Sigmoid colon (tissue), 7 donors: Measurements from ENCODE around the gene TMEM108. TPM values are rescaled to one million over a fixed set of nuclear protein-coding genes. Genes with fewer than 3 reads are reported as not detected.

ENCODE experiments used
- DNase-seq: peaks from one replicate; pipeline ENCODE4 v3.0.0-alpha.2; 2019
- H3K27ac ChIP-seq, 4 donors: fragments of 200-600 bp; sonication (generic); one replicate each; pipeline ENCODE4 v1.5.1; 2016 to 2019; ENCODE audit warnings: mild to moderate bottlenecking in 1 of 4
- H3K27me3 ChIP-seq, 3 donors: fragments of 200-600 bp; sonication (generic); one replicate each; pipeline ENCODE4 v1.5.1; 2019; ENCODE audit warnings: mild to moderate bottlenecking in 1 of 3
- H3K36me3 ChIP-seq, 4 donors: fragments of 200-600 bp; sonication (generic); one replicate each; pipeline ENCODE4 v1.5.1; 2016 to 2019
- H3K4me1 ChIP-seq, 4 donors: fragments of 200-600 bp; sonication (generic); one replicate each; pipeline ENCODE4 v1.5.1; 2017 to 2019
- H3K4me3 ChIP-seq, 4 donors: fragments of 200-600 bp; sonication (generic); one replicate each; pipeline ENCODE4 v1.5.1; 2017 to 2019; ENCODE audit warnings: mild to moderate bottlenecking in 2 of 4, moderate library complexity in 1 of 4
- H3K9me3 ChIP-seq, 4 donors: fragments of 200-600 bp in 3 of 4; sonication (generic) in 3 of 4; one replicate each; pipeline versions ENCODE4 v1.5.1 to v1.6.1; 2013 to 2019
- EP300 ChIP-seq, 4 donors: sonication (generic); formaldehyde crosslinking; IDR thresholded peaks; one replicate each; pipeline ENCODE4 v1.6.1; 2017; ENCODE audit warnings: antibody characterized with exemption in 4 of 4
- POLR2A ChIP-seq, 2 donors: fragments of 450-650 bp; IDR thresholded peaks; one replicate each; pipeline ENCODE4 v1.6.1; 2016; ENCODE audit warnings: antibody characterized with exemption in 2 of 2, mild to moderate bottlenecking in 2 of 2, moderate library complexity in 2 of 2
- POLR2AphosphoS5 ChIP-seq, 4 donors: sonication (generic); formaldehyde crosslinking; IDR thresholded peaks; one replicate each; pipeline ENCODE4 v1.6.1; 2017; ENCODE audit warnings: antibody characterized with exemption in 4 of 4
- WGBS, 2 donors: extraction: QIAGEN DNeasy Blood & Tissue Kit; methylation state at CpG; one replicate each; pipeline ENCODE4 v1.1.7; 2013; 5-methylcytosine and 5-hydroxymethylcytosine counted together
- intact Hi-C: fragments of 100-400 bp; cut with DNase I; formaldehyde crosslinking; loops from one replicate; pipeline ENCODE4 v1.15.1; 2023
- polyA plus RNA-seq, 3 donors: library from polyadenylated mRNA; stranded (reverse); fragments of 200-250 nt; gene quantifications; one replicate each; pipeline ENCODE4 v1.2.3, GENCODE V29; 2013
- total RNA-seq, 4 donors: library from RNA; depleted of rRNA; stranded (reverse); fragments of >200 nt; gene quantifications; one replicate each; pipeline ENCODE4 v1.1.0, GENCODE V29; 2016
- TF ChIP-seq, protein P1 (sequence below), 4 experiments: fragments of 450-650 bp in 3 of 4; fragments of 200-600 bp in 1 of 4; IDR thresholded peaks; one replicate each; pipeline ENCODE4 v1.5.1; 2016 to 2019; ENCODE audit warnings: antibody characterized with exemption in 4 of 4, mild to moderate bottlenecking in 3 of 4, moderate library complexity in 2 of 4
- donor health status: healthy with polysubstance abuse.
- donor health status: Bipolar disorder and iron deficiency.
- donor health status: healthy.

TMEM108 gene
- total and polyA plus RNA-seq, 7 donors = 0.71 to 3.0 (median 0.86) TPM; not detected in 2

DNA sequence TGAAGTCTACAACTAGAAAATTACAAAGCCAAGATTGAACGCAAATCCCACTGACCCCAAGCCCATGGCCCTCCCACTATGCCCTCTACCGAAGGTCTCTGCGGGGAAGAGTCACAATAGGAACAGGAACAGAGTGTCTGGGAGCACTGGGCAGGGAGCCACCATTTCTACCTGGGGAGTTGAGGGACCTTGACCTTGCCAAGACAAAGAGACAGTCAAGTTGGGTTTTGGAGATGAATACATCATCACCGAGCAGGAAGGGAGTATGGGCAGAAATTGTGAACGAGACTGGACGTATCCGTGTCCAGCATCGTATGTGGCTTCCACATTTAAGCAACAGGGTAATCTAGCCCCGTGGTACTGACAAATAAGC is 330.9 kb downstream of the TMEM108 start:
- TF ChIP-seq POLR2AphosphoS5 (IDR thresholded peaks at IDR 0.05) (no peak), POLR2A (IDR thresholded peaks at IDR 0.05) (no peak), EP300 (IDR thresholded peaks at IDR 0.05) (no peak)
- TF ChIP-seq, protein P1, sequence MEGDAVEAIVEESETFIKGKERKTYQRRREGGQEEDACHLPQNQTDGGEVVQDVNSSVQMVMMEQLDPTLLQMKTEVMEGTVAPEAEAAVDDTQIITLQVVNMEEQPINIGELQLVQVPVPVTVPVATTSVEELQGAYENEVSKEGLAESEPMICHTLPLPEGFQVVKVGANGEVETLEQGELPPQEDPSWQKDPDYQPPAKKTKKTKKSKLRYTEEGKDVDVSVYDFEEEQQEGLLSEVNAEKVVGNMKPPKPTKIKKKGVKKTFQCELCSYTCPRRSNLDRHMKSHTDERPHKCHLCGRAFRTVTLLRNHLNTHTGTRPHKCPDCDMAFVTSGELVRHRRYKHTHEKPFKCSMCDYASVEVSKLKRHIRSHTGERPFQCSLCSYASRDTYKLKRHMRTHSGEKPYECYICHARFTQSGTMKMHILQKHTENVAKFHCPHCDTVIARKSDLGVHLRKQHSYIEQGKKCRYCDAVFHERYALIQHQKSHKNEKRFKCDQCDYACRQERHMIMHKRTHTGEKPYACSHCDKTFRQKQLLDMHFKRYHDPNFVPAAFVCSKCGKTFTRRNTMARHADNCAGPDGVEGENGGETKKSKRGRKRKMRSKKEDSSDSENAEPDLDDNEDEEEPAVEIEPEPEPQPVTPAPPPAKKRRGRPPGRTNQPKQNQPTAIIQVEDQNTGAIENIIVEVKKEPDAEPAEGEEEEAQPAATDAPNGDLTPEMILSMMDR (IDR thresholded peaks at IDR 0.05) = no peak
- Histone ChIP-seq H3K27me3 (no peaks in the 10 kb centered on the region), H3K27ac (no peak overlapping the region), H3K36me3 (no peaks in the 10 kb centered on the region), H3K4me1 (no peaks in the 10 kb centered on the region), H3K4me3 (no peak overlapping the region), H3K9me3 (no peaks in the 10 kb centered on the region)
- no peak for DNase-seq
- intact Hi-C loops = no loop called here
- 80 to 87% methylated on average over 9 of the region's 9 CpGs for WGBS, 2 donors

DNA sequence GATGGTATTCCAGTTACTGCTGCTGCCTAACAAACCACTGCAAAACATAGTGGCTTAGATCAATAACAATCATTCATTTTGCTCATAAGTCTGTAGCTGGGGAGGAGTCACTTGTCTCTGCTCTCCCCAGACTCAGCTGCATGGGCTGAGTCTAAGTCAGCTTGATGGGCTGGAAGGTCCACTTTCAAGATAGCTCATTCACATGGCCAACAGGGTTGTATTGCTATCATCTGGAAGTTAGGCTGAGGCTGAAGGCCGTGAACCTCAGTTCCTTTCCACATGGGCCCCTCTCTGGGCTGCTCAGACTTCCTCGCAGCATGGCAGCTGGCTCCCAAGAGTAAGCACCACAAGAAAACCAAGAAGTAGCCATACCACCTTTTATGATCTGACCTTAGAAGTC is 333.0 kb downstream of the TMEM108 start:
- no peaks in the 10 kb centered on the region for H3K4me1 ChIP-seq
- 88 to 93% methylated on average over 2 of the region's 2 CpGs for WGBS, 2 donors
- TF ChIP-seq POLR2A (IDR thresholded peaks at IDR 0.05) (no peak), EP300 (IDR thresholded peaks at IDR 0.05) (no peak), POLR2AphosphoS5 (IDR thresholded peaks at IDR 0.05) (no peak)
- TF ChIP-seq, protein P1 (IDR thresholded peaks at IDR 0.05) = no peak

DNA sequence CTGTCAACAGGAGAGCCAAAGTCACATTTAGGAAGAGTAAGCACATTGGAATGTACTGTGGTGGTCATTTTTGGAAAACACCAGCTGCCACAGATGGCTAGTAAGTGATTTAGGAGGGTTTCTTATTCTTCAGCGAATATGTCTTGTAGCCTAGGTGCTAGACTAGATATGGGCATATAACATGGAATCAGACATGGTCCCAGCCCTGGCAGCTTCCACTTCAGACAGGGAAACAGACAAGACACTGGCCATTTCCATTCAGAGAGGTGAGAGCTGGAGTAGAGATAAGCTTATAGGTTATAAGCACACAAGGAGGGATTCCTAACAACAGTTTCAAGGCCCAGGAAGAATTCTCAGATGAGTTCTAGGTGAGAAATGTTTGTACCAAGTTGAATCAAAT is 333.5 kb downstream of the TMEM108 start:
- TF ChIP-seq, protein P1 (IDR thresholded peaks at IDR 0.05) = no peak
- TF ChIP-seq POLR2A (IDR thresholded peaks at IDR 0.05) = no peak
- no peak for TF ChIP-seq EP300 (IDR thresholded peaks at IDR 0.05)
- no peak for TF ChIP-seq POLR2AphosphoS5 (IDR thresholded peaks at IDR 0.05)
- Histone ChIP-seq H3K9me3 (no peaks in the 10 kb centered on the region), H3K4me1 (no peaks in the 10 kb centered on the region), H3K36me3 (no peaks in the 10 kb centered on the region), H3K4me3 (no peak overlapping the region), H3K27me3 (no peaks in the 10 kb centered on the region), H3K27ac (no peak overlapping the region)
- DNase-seq = no peak
- intact Hi-C loops = no loop called here
- 91 to 93% methylated on average over 1 of the region's 1 CpG for WGBS, 2 donors

More for the DNA sequence above, 333.0 kb downstream of the TMEM108 start:
- Histone ChIP-seq H3K36me3 (no peaks in the 10 kb centered on the region), H3K9me3 (no peaks in the 10 kb centered on the region), H3K4me3 (no peak overlapping the region), H3K27ac (no peak overlapping the region), H3K27me3 (no peaks in the 10 kb centered on the region)
- no peak for DNase-seq
- intact Hi-C loops = no loop called here

GRCh38 chr3:133374708-133375402 is 336.7 kb downstream of the TMEM108 start:
- no peak overlapping the region for H3K27ac ChIP-seq
- 77 to 79% methylated on average over 4 of the region's 4 CpGs for WGBS, 2 donors
- no peaks in the 10 kb centered on the region for H3K4me1 ChIP-seq
- intact Hi-C loops = no loop called here
- TF ChIP-seq, protein P1 (IDR thresholded peaks at IDR 0.05) = no peak
- TF ChIP-seq POLR2A (IDR thresholded peaks at IDR 0.05) (no peak), EP300 (IDR thresholded peaks at IDR 0.05) (no peak), POLR2AphosphoS5 (IDR thresholded peaks at IDR 0.05) (no peak)
- H3K27me3 ChIP-seq = no peaks in the 10 kb centered on the region
- H3K4me3 ChIP-seq = no peak overlapping the region
- H3K36me3 ChIP-seq = no peaks in the 10 kb centered on the region
- DNase-seq = no peak
- H3K9me3 ChIP-seq = no peaks in the 10 kb centered on the region

DNA sequence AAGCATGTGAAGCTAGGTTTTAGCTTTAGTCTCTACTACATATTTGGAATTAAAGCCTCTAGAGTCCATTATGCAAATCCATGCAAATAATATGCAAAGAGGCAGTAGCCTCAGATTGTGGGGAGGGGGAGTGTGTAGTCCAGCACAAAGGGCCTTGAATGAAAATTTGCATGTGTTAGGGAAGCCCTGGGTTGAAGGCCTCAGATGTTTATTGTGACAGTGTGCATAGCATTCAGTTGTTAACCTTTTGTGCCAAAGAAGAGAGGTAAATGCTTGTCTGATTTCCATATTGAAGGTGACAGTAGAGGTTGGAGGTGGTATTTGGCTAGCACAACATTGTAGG is 337.2 kb downstream of the TMEM108 start:
- TF ChIP-seq, protein P1 (IDR thresholded peaks at IDR 0.05) = no peak
- TF ChIP-seq POLR2AphosphoS5 (IDR thresholded peaks at IDR 0.05) (no peak), EP300 (IDR thresholded peaks at IDR 0.05) (no peak), POLR2A (IDR thresholded peaks at IDR 0.05) (no peak)
- no peak for DNase-seq
- Histone ChIP-seq H3K9me3 (no peaks in the 10 kb centered on the region), H3K36me3 (no peaks in the 10 kb centered on the region), H3K27ac (no peak overlapping the region), H3K4me1 (no peaks in the 10 kb centered on the region), H3K4me3 (no peak overlapping the region), H3K27me3 (no peaks in the 10 kb centered on the region)
- intact Hi-C loops = no loop called here
